OCI-LY3 (cell line): Measurements from ENCODE around the gene CYSRT1.

Experiments
- EZH2phosphoT487 ChIP-seq: fragments of 200-600 bp; shearing (Covaris generic); IDR thresholded peaks from 2 replicates; pipeline ENCODE4 v1.6.1; 2018; ENCODE audit warnings: antibody characterized with exemption, mixed run types, low read depth
- TF ChIP-seq, protein P1 (sequence below): fragments of 200-600, 300-600 bp; sonication (generic); IDR thresholded peaks from 2 replicates; pipeline ENCODE4 v1.5.1; 2014; ENCODE audit warnings: antibody characterized with exemption, low read length, low read depth

DNA sequence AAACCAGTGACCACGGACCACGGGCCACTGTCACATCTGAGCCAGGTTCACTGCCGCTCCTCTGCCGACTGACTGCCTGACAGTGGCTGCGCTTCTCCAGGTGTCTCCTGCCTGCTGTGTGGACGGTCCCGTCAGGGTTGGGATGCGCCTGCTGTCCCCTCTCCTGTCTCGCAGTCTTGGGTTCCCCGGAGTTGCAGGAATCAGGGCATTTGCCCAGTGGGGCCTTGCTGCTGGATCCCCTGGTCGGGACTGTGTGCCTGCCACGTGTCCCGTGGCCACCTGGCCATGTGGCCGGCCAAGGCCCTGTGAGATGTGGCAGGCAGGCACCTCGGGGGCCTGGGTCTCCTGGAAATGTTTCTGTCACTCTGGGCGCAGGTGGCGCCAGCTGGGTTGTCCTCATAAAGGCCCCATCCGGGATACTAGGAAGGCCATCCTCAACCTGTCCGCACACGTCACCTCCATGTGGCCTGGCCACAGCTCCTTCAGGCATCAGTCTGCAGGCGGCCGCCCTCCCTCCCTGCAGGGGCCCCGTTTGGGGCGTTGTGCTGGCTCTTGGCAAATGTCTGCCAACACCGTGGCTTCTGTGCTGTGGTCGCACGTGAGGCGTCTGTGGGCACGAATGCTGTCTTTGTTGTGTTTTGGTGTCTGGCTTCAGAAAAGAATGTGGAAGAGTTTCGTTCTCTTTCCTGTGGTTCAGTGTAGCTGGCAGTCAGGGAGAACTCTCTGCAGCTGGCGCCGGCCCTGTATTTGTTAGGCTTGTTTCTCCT lies 46.1 kb downstream of the CYSRT1 start:
- TF ChIP-seq, protein P1, sequence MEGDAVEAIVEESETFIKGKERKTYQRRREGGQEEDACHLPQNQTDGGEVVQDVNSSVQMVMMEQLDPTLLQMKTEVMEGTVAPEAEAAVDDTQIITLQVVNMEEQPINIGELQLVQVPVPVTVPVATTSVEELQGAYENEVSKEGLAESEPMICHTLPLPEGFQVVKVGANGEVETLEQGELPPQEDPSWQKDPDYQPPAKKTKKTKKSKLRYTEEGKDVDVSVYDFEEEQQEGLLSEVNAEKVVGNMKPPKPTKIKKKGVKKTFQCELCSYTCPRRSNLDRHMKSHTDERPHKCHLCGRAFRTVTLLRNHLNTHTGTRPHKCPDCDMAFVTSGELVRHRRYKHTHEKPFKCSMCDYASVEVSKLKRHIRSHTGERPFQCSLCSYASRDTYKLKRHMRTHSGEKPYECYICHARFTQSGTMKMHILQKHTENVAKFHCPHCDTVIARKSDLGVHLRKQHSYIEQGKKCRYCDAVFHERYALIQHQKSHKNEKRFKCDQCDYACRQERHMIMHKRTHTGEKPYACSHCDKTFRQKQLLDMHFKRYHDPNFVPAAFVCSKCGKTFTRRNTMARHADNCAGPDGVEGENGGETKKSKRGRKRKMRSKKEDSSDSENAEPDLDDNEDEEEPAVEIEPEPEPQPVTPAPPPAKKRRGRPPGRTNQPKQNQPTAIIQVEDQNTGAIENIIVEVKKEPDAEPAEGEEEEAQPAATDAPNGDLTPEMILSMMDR = no peak
- TF ChIP-seq EZH2phosphoT487 = no peak
